HG03354 (cell line): ENCODE measurements around the gene TIE1.

ENCODE experiments used
- ATAC-seq: cut with Tn5 transposase; IDR thresholded peaks from one replicate; pipeline ENCODE4 v1.9.1; 2021; ENCODE audit warnings: mild to moderate bottlenecking; ENCODE audit not compliant: unreplicated experiment, poor library complexity, severe bottlenecking

TIE1 gene

DNA sequence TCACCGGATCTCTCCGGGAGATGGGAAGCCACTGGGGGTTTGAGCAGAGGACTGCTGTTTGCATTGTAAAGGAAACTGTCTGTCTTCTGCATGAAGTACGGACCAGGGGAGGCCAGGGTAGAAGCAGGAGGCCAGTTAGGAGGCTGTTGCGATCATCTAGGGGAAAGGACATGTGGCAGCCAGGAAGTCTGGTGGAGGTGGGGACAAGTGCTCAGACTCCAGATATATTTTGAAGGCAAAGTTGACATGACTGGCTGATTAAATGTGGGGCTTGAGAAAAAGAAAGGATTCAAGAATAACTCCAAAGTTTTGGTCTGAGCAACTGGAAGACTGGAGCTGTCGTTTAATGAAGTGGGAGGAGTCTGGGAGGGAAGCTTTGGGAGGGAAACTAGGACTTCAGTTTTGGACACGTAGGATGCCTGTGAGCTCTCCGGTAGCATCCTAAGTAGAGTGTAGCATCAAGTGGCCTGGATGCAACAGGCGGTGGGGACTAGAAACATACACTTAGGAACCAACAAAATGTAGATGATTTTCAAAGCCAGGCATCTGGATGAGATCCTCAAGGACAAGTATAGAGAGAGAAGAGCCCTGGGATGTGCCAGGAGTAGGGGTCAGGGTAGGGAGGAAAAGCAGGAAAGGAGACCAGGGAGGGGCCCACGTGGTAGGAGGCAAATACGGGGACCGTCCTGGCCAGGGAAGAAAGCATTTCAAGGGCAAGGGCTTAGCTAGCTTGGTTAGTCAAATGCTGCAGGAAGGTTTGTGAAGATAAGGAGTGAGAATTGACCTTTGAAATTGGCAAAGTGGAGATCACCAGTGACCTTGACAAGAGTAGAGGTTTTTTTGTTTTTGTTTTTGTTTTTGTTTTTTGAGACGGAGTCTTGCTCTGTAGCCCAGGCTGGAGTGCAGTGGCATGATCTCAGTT is 11.7 kb upstream of the TIE1 start:
- ATAC-seq = no peak

DNA sequence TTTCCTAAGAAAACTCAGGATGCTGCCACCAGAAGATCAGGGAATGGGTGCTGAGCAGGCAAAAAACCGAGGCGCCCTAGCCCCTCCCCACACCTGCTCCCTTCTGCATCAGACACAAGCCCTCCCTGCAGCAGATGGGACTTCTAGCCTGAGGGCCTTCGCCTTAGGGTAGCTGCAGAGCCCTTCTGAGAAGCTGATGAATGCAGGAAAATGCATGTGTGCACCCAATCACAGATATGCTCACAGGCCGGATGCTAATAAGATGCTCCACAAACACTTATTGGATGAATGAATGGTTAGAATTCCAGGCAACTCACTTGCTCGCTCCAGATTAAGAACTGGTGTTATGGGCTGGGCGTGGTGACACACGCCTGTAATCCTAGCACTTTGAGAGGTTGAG is 8.6 kb upstream of the TIE1 start:
- ATAC-seq = no peak

DNA sequence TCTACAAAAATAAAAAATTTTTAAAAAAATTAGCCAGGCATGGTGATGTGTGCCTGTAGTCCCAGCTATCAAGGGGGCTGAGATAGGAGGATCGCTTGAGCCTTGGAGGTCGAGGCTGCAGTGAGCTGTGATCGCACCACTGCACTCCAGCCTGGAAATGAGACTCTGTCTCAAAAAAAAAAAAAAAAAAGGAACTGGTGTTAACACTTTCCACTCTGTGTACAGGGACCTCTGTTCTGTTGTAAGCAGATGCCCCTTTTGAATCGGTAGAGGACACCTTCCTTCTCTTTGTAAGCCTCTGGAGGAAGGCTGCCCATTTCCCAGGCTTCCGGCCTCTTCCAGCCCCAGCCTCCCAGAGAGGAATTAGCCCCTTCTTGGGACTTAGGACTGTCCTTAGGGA is 8.1 kb upstream of the TIE1 start:
- ATAC-seq = no peak

DNA sequence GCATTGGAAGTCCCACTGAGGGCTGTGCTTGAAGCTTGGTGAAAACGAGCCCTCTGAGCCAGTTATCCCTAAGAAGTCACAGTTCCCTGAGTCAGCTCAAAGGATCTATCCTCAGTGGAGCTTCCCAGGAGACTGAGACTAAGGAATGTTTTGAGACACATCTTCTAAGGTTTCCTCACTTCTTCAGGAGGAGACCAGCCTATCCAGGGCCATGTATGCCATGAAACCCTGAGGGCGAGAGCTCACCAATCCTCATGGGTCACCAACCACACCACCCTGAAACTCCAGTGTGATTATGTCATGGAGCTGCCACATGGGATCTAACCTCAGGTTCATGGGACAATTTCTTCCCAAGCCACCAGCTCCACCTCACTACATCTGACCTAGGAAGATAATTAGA is 7.6 kb upstream of the TIE1 start:
- ATAC-seq = no peak

DNA sequence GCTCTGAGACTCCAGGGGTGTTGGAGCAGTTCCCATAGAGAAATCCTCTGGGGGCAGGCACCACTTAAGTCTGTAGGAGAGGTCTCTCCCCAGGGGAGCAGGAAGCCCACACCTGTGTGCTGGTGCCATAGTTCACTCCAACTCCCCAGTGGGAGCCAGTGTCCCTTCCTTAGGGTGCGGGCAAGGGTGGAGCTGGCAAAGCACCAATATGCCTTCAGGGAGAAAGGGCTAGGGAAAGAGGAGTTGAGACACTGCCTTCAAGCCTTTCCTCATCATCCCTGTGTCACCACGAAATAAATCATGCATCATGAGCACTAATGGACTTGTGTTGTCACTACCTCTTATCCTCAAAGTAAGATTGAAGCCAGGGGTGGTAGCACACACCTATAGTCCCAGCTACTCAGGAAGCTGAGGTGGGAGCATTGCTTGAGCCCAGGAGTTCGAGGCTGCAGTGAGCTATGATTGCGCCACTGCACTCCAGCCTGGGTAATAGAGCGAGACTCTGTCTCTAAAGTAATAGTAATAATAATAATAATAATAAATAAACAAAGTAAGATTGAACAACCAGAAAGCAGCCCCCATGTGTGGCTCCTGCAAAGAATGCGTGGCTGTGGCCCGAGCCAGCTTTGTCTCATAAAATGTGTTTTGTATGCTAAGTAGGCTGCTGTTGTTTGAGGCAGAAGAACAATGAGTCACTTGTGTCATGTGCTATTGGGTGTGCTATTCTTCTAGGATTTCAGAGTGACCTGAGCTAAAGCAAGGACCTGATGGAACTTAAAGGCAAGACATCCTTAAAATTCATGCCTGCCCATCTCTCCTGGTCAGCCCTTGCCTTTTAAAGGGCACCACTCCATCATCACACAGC is 6.7 kb upstream of the TIE1 start:
- ATAC-seq = no peak

DNA sequence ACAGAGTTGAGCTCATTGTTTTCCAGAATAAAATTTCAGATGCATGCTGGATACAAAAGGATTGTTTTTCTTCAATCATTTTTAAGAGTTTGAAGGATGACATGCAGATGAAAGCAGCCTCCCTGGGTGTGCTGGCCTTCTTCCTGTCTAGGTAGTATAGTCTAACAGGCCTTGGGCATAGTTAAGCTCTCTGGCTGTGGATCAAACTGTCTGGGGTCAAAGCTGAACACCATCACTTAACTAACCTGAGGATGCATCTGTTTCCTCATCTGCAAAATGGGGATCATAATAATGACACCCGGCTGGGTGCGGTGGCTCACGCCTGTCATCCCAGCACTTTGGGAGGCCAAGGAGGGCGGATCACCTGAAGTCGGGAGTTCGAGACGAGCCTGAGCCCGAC is 6.0 kb upstream of the TIE1 start:
- ATAC-seq = no peak

DNA sequence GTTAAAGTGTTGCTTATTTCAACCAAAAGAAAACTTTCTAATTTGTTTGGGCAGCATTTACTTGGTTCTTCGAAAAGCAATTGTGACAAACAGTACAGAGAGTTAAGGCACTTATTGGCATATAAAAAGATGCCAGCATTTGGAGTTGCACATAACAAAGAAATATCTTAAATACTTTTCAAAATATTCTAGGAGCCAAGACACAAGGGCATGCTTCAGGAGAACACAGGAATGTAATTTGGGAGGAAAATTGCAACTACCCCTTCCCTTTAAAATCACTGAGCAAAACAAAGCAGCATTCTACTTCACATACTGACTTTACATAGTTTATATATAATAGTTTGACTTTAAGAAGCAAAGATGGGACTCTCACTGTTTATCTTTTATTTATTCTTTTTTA is 4.6 kb upstream of the TIE1 start:
- no peak for ATAC-seq

DNA sequence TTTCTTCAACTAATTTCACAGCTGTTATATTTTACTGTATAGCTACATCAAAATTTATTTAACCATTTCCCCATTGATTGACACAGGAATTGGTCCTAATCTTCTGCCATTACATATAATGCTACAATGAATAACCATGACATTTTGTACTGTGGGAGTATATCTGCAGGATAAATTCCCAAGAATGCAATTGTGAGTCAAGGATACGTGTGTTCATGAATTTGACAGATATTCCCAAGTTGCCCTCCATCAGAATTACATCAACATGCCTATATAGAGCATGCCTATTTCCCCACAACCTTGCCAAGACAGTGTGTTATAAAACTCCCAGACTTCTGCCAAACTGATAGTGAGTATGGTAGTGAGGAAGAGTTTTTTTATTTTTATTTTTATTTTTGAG is 2.7 kb upstream of the TIE1 start:
- no peak for ATAC-seq

DNA sequence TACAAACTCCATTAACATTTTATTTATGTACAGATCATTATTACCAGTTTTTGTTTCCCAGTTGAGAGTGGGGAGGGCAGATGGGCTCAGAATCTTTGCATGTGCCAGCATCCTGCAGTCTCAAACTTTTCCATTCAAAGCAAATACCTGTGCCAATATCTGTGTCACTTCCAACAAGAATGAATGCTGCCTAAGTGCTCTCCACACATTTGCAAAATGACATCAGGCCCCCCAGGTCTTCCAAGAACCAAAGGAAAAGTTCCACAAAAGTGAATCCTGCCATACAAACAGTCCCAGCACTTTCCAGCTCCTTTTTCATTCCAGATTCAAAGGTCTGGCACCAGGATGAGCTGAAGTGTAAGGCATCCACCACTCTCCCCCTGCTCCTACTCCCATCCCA is 1.7 kb upstream of the TIE1 start:
- no peak for ATAC-seq

DNA sequence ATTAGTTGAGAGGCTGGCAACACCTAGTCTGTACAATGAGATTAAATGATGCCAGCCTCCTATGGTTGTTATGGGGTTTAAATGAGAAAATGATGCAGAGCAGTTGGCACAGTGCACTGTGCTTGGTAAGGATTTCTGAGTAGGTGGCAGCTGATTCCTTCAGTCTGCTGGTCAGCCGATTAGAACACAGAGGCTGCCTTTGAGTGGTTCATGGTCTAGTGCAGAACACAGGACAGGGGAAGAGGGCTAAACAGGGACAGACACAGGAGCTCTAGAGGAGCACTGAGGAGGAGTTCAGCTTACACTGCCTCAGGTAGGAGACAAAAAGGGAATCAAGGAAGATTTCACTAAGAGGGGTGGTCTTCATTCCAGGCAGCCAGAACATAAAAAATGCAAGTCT is 1.4 kb downstream of the TIE1 start:
- no peak for ATAC-seq

DNA sequence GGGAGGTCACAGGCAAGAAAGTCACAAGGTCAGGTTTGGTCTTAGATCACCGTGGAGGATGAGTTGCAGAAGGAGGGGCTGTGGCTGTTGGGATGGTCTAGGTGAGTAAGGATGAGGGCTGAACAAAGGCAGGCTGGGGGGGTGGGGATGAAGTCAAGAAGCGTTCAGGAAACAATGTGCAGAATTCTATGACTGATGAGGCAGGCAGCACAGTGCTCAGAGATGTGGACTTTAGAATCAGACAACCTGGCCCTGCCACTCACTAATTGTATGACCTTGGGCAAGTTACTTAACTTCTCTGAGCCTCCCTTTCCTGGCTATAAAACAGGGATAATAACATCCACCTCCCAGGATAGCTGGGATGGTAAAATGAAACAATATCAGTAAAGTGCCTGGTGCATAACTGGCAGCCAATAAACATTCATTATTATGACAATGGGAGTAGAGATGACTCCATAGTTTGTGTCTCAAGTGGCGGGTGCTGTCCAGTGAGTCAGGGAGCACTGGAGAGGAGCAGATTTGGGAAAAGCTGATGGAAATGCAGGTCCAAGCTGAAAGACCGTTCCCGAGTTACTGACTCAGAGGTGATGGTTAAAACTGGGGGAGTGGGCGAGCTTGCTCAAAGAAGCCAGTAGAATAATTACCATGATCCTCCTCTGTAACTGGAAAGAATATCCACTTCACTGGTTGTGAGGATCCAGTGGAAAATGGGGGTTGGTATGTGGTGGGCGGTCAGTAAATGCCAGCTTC is 2.1 kb downstream of the TIE1 start:
- no peak for ATAC-seq

DNA sequence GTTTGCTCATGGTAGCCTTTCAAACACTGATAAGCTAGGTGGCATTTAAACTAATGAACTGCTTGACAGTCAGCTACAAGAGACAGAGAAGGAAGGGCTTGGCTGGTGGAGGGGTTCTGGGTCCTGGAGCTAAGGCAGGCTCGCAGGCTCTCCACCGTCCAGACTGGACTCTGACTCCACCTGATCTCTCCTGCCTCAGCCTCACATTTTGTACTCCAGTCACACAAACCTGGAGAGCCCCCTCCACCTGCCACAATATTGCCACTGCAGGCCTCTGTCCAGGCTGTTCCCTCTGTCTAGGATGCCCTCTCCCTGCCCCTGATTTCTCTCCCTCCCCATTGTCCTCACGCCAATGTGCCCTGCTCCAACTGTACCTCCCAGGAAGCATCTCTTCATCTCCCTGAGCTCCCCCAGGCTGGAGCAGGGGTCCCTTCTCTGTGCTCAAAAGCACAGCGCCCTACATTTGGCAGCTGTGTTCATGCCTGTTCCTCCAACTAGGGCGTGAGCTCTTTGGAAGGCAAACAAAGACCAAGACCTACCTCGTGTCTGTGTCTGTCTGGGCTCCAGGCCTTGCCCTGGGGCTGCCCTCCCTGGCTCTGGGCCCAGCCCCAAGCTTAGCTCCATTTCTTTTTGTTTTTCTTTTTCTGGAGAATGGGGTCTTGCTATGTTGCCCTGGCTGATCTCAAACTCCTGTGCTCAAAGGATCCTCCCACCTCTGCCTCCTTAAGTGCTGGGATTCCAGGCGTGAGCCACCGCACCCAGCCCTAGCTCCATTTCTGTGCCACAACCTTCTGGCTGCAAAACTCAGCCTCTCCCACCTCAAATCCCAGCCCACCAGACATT is 2.9 kb downstream of the TIE1 start:
- ATAC-seq = no peak

DNA sequence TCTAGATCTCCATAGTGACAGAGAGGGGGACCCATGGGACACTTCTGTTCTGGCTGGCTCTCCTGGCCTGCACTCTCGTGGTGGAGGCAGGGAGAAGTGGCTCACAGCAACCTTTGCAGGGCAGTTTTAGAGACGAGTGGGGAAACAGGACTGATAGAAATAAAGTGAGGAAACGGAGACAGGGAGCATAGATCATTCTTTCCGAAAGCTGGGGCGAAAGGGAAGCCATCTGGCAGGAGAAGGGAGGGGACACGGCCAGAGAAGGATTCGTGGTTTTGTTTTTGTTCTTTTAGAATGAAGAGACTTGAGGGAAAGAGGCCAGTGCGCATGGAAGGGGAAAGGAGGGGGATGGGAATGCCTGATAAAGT is 3.5 kb downstream of the TIE1 start:
- no peak for ATAC-seq

DNA sequence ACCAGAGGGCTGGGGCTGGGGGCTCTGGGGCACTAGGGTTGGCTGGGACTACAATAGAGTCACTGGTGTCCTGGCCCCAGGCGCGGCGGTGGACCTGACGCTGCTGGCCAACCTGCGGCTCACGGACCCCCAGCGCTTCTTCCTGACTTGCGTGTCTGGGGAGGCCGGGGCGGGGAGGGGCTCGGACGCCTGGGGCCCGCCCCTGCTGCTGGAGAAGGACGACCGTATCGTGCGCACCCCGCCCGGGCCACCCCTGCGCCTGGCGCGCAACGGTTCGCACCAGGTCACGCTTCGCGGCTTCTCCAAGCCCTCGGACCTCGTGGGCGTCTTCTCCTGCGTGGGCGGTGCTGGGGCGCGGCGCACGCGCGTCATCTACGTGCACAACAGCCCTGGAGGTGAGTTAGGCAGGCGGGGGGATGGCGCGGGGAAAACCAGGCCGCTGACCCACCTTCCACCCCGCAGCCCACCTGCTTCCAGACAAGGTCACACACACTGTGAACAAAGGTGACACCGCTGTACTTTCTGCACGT is 4.1 kb downstream of the TIE1 start:
- ATAC-seq = no peak

DNA sequence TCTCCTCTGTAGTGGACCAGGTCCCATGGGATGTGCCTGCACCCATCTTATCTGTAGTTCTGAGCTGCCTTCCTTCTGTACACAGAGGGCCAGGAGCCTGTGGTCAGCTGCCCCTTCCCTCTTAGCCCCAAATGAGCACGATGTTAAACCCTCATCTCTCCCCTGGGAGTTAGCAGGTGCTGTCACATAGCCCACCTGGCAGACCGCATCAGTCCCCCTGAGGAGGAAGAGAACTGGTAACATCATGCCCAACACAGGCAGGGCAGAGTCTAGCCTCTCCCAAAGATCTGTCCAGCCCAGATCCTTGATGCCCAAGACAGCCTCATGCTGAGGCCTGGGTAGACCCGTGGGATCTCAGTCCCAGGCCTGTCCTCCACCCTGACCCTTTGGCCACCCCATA is 4.7 kb downstream of the TIE1 start:
- no peak for ATAC-seq

DNA sequence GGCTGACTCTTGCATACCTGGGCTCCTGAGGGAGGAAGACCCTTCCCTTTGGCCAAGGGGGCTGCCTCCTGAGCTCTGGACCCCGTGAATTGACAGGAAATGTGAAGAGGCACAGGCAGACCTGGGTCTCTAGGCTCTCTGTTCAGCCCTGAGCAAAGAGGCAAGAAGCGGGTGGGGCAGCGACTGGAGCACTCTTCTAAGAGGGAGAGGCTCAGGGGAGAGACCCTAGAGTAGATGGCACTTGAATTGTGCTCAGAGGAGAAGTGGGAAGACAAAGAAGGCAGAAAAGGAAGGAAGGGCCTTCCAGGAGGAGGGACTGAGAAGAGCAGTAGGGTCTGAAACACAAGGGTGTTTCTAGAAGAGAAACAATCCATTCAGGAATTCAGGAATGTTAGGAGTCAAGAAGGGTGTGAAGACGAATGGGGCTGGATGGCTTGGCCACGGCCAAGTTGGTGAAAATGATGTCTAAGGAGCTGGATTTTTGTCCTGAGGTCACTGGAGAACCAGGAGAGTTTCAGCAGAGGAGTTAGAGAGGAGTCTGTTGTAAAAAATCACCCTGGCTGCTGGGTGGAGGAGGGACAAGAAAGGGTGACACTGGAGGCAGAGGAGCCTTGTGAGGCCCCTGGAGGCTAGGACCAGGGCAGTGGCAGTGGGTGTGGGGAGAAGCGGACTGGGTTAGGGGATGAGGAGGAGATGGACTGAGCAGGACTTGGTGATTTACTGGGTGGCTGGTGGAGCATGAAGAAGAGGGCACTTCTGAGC is 5.3 kb downstream of the TIE1 start:
- ATAC-seq = no peak

DNA sequence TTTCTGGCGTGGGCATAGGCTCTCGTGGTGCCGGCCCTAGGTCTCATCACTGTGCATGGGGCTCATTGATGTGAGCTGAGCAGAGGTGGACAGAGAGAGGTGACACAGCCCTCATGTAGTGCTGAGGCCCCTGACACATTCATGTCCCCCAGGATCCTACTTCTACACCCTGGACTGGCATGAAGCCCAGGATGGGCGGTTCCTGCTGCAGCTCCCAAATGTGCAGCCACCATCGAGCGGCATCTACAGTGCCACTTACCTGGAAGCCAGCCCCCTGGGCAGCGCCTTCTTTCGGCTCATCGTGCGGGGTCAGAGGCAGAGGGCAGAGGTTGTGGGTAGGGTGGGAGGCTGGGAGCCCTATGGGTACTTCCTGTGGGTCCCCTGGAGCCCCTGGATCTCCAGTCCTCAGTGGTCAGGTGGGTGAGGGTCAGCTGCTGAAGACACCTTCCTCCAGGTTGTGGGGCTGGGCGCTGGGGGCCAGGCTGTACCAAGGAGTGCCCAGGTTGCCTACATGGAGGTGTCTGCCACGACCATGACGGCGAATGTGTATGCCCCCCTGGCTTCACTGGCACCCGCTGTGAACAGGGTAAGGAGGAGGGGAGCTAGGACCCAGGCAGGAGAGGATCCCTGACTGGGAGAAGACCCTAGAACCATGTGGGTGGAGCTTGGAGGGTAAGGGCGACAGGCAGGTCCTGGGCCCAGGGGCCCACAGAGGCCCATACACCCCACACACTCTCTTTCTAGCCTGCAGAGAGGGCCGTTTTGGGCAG is 6.1 kb downstream of the TIE1 start:
- ATAC-seq = no peak
